ENCODE results near the gene HIP1. TPM values are rescaled to one million over a fixed set of nuclear protein-coding genes. Genes with fewer than 3 reads are reported as not detected.
A peak's percentile ranks its signal among the peaks of the same experiment; 100 is the strongest.

HIP1 gene
- total and polyA plus RNA-seq, 9 of the 15 experiments (the other 6 are each of a cell fraction or from before 2014, with no cell fraction given): 2.4 to 13.7 (median 9.5) TPM

GRCh38 chr7:75740846-75741497 is 2.2 kb upstream of the HIP1 start (continued):
- no peak for TF ChIP-seq PBX2 (CRISPR knock-in tag; IDR thresholded peaks at IDR 0.05; ENCODE audit: low read depth)
- TF ChIP-seq PBX2 (tag; conservative IDR thresholded peaks at IDR 0.05; ENCODE audit: low read depth): peak; percentile 64
- no peak for TF ChIP-seq ZBTB7A (IDR thresholded peaks at IDR 0.05; ENCODE audit: borderline replicate concordance, control insufficient read depth, low read depth, low read length)
- no peak for TF ChIP-seq TCF15 (CRISPR knock-in tag; IDR thresholded peaks at IDR 0.05)
- TF ChIP-seq ZNF609 (CRISPR knock-in tag; IDR thresholded peaks at IDR 0.05; ENCODE audit: borderline replicate concordance): no peak
- no peak for TF ChIP-seq NCOA6 (IDR thresholded peaks at IDR 0.05)
- no peak for TF ChIP-seq ZBTB12 (CRISPR knock-in tag; IDR thresholded peaks at IDR 0.05)
- no peak for TF ChIP-seq COPS2 (conservative IDR thresholded peaks at IDR 0.05)
- TF ChIP-seq CAMTA2 (CRISPR knock-in tag; conservative IDR thresholded peaks at IDR 0.05): no peak
- no peak for TF ChIP-seq TAF15 (IDR thresholded peaks at IDR 0.05; ENCODE audit: low read depth, low read length)
- no peak for TF ChIP-seq ZNF146 (CRISPR knock-in tag; IDR thresholded peaks at IDR 0.05; ENCODE audit: unreplicated experiment)
- TF ChIP-seq TRIM28 (IDR thresholded peaks at IDR 0.05): no peak
- peak; percentile 77 for TF ChIP-seq SMARCE1 (IDR thresholded peaks at IDR 0.05)
- no peak for TF ChIP-seq PTTG1 (tag; IDR thresholded peaks at IDR 0.05; ENCODE audit: low read depth)
- TF ChIP-seq RBM22 (IDR thresholded peaks at IDR 0.05; ENCODE audit: low read depth, low read length, poor library complexity, severe bottlenecking): no peak
- TF ChIP-seq RAD21 (CRISPR knock-in tag; conservative IDR thresholded peaks at IDR 0.05 in 1 of 2, IDR thresholded peaks at IDR 0.05 in 1 of 2): peak in 1 of 2 experiments; percentile 20; a peak in 2 of 4 replicates
- peak; percentile 55 to 74; a peak in 3 of 4 replicates for TF ChIP-seq MAZ (CRISPR knock-in tag; conservative IDR thresholded peaks at IDR 0.05 in 1 of 2, IDR thresholded peaks at IDR 0.05 in 1 of 2)
- TF ChIP-seq POLR2AphosphoS2 (IDR thresholded peaks at IDR 0.05; ENCODE audit: low read length): no peak
- no peak for TF ChIP-seq KLF1 (tag; IDR thresholded peaks at IDR 0.05)
- no peak for TF ChIP-seq ELF2 (CRISPR knock-in tag; IDR thresholded peaks at IDR 0.05)
